Activated T-helper 17 cell treated with anti-CD3 and anti-CD28 coated beads, Interleukin-2, amount 50 U/mL, for 72 hours (primary cell): ENCODE results near the gene SNTG2. TPM values are rescaled to one million over a fixed set of nuclear protein-coding genes. Genes with fewer than 3 reads are reported as not detected.
A peak's percentile ranks its signal among the peaks of the same experiment; 100 is the strongest.
"Not testable (repeated sequence)": the region's sequence is repeated elsewhere in the genome, so short reads cannot be mapped to it uniquely, and the experiment has no call there.

Experiments used
- ATAC-seq: fragments of 150-1000 bp; cut with Tn5 transposase; replicated peaks from 2 replicates; pipeline ENCODE4 v1.10.0; 2021; ENCODE audit warnings: mild to moderate bottlenecking, moderate library complexity
- H3K27ac Mint-ChIP-seq: one replicate; pipeline ENCODE4 v1.8.0; 2022; ENCODE audit warnings: mixed read lengths
- H3K27me3 Mint-ChIP-seq: one replicate; pipeline ENCODE4 v1.8.0; 2022; ENCODE audit warnings: mixed read lengths
- H3K36me3 Mint-ChIP-seq: one replicate; pipeline ENCODE4 v1.8.0; 2022; ENCODE audit warnings: low read depth, mild to moderate bottlenecking, mixed read lengths
- H3K4me1 Mint-ChIP-seq: one replicate; pipeline ENCODE4 v1.8.0; 2022; ENCODE audit warnings: mixed read lengths
- H3K4me3 Mint-ChIP-seq: one replicate; pipeline ENCODE4 v1.8.0; 2022; ENCODE audit warnings: mild to moderate bottlenecking, mixed read lengths
- H3K9me3 Mint-ChIP-seq: one replicate; pipeline ENCODE4 v1.8.0; 2022; ENCODE audit warnings: mixed read lengths
- total RNA-seq, 2 donors: library from RNA; stranded (reverse); gene quantifications; one replicate each; pipeline ENCODE4 v1.2.3, GENCODE V29; 2022

SNTG2 gene
- total RNA-seq, 2 donors from 2014 or later: 0.17 to 0.50 TPM

DNA sequence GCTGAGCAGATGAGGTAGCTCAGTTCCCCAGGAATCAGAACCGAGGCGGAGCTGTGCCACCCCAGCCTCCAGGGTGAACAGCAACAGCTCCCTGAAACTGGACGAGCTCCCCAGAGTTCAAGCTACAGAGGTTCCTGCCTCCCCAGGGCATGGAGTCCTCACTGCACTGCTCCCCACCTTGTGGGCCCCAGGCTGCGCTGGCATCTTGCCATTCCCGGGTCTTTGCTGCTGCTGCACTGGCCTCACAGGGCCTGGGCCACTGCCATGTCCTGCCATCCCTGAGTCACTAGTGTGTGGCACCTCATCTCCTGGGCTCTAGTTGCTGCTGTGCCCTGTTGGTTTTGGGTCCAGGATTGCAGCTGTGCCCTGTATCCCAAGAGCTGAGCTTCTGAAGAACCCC is 166.9 kb downstream of the SNTG2 start:
- H3K9me3 Mint-ChIP-seq: peaks cover 7% of the 10 kb centered on the region
- H3K4me3 Mint-ChIP-seq: no peak overlapping the region
- peaks cover 5% of the 10 kb centered on the region for H3K27me3 Mint-ChIP-seq
- no peaks in the 10 kb centered on the region for H3K36me3 Mint-ChIP-seq
- H3K4me1 Mint-ChIP-seq: peaks cover 11% of the 10 kb centered on the region
- no peak for ATAC-seq
- no peak overlapping the region for H3K27ac Mint-ChIP-seq

DNA sequence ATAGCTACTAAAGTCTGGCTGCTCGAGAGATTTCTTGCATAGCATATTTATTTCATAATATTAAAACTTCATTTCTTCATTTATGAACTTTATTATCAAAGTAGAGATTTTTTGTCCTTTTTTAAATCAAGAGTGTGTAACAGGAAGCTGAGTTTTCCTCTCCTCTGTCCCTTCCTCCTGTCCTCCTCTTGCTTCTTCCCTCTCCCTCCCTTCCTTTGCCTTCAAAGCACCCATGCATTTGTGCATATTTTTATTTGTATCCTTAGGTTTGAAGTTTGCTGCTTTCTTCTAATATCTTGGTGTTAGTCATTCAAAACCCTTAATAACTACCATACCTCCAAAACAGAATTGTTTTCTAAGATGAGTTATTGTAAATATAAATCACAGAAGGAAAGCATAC is 174.6 kb downstream of the SNTG2 start:
- no peaks in the 10 kb centered on the region for H3K9me3 Mint-ChIP-seq
- H3K4me1 Mint-ChIP-seq: peaks cover 4% of the 10 kb centered on the region
- H3K27me3 Mint-ChIP-seq: no peaks in the 10 kb centered on the region
- no peak overlapping the region for H3K27ac Mint-ChIP-seq
- no peak overlapping the region for H3K4me3 Mint-ChIP-seq
- H3K36me3 Mint-ChIP-seq: no peaks in the 10 kb centered on the region
- no peak for ATAC-seq

DNA sequence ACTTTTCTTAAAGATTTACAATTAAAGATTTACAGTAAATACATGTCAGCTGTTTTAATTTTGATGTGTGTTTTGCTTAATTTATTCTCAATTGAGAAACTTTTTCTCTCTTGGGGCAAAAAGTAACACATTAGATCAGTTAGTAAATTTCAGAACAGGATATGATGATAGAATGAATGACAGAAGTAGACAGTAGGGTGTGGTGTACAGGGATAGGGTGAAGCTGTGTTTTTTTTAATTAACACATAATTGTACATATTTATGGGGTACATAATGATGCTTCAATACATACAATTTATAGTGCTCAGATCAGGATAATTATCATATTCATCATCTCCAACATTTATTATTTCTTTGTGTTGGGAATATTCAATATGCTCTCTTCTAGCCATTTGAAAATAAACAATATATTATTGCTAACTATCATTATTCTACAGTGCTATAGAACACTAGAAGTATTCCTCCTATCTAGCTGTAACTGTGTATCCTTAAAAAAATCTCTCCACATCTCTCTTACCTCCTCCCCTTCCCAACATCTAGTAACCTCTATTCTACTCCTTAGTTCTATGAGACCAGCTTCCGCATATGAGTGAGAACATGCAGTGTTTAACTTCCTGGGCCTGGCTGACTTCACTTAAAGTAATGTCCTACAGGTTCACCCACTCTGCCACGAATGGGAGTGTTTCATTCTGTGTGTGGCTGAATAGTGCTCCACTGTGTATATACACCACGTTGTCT is 175.2 kb downstream of the SNTG2 start:
- H3K9me3 Mint-ChIP-seq: no peaks in the 10 kb centered on the region
- H3K27me3 Mint-ChIP-seq: no peaks in the 10 kb centered on the region

DNA sequence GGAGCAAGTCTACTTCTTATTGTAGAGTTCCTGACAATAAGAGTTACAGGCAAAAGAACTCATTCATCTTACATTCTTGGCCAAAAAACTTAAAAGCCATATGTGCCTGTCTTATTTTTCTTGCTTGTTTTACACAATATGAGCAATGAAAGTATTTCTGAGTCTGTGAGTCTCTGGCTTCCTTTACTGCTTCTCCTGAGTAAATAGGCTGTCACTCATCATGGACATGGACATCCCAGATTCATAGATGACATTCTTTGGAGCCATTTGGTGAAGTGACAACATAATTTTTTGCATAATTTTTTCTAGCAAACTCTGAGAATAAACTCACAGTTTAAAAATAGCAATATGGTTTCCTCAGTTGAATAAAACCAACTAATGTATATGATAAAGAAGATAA is 179.3 kb downstream of the SNTG2 start:
- no peak overlapping the region for H3K27ac Mint-ChIP-seq
- no peaks in the 10 kb centered on the region for H3K36me3 Mint-ChIP-seq
- no peak overlapping the region for H3K4me3 Mint-ChIP-seq
- no peak for ATAC-seq
- no peaks in the 10 kb centered on the region for H3K9me3 Mint-ChIP-seq
- H3K27me3 Mint-ChIP-seq: peaks cover 4% of the 10 kb centered on the region
- peaks cover 7% of the 10 kb centered on the region for H3K4me1 Mint-ChIP-seq

More for the DNA sequence above, 175.2 kb downstream of the SNTG2 start:
- Mint-ChIP-seq H3K4me1 (peaks cover 4% of the 10 kb centered on the region), H3K27ac (no peak overlapping the region), H3K4me3 (no peak overlapping the region), H3K36me3 (no peaks in the 10 kb centered on the region)
- ATAC-seq: no peak

DNA sequence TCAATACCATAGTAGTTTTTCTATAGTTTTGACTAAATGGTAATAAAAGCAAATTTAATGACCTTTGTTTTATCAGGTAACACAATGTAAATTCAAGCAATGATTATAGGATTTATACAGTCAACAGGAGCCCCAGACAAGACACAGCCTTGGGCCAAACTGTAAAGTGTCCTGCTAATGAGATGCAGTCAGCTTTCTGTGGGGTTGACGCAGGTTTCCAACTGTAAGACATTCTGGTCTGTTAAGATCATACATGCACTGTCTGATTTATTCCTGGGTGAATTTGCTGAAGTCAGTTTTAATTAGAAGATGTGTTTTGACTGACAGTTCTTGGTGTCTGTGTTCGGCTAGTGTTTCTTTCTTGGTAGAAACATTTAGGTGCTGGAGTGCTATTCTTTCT is 180.3 kb downstream of the SNTG2 start:
- H3K27ac Mint-ChIP-seq: no peak overlapping the region
- H3K4me3 Mint-ChIP-seq: no peak overlapping the region
- no peaks in the 10 kb centered on the region for H3K36me3 Mint-ChIP-seq
- no peak for ATAC-seq
- H3K27me3 Mint-ChIP-seq: peaks cover 4% of the 10 kb centered on the region
- peaks cover 8% of the 10 kb centered on the region for H3K4me1 Mint-ChIP-seq
- H3K9me3 Mint-ChIP-seq: no peaks in the 10 kb centered on the region

DNA sequence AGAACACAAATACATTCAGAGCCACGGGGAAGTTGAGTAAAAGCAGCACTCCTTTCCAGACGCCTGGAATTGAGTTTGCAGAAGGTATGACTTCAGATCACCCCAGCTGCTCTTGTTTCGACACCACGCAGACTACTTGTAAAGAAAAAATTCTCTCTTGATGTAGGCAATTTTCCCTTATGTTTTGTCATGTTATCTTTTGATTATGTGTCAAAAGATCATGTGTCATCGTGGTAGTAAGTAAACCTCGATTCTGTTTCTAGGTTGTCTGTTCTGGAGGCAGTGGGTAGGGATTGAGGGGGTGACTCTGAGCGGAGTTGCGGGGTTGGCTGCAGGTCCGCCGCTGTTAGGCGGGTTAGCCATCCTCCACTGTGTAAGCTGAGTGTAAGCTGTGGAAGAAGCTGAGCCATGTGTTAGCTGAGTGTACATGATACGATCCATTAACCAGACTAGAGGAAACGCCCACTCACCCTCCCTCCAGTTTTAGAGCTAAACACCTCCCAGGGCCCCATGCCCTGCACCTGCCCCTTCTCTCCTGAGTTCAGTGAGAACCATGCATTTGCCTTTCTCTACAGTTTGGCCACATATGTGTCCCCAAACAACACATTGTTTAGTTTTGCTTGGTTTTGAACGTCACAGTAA is 181.8 kb downstream of the SNTG2 start:
- Mint-ChIP-seq H3K9me3 (no peaks in the 10 kb centered on the region), H3K4me1 (peaks cover 21% of the 10 kb centered on the region), H3K36me3 (no peaks in the 10 kb centered on the region), H3K27me3 (peaks cover 4% of the 10 kb centered on the region), H3K27ac (no peak overlapping the region), H3K4me3 (no peak overlapping the region)
- peak; percentile 75 for ATAC-seq

DNA sequence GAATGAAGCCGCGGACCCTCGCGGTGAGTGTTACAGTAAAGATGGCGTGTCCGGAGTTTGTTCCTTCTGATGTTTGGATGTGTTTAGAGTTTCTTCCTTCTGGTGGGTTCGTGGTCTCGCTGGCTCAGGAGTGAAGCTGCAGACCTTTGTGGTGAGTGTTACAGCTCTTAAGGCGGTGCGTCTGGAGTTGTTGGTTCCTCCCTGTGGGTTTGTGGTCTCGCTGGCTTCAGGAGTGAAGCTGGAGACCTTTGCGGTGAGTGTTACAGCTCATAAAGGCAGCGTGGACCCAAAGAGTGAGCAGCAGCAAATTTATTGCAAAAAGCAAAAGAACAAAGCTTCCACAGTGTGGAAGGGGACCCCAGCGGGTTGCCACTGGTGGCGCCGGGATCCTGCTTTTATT is 183.2 kb downstream of the SNTG2 start:
- not testable (repeated sequence) for H3K9me3 Mint-ChIP-seq, H3K27ac Mint-ChIP-seq, ATAC-seq, H3K36me3 Mint-ChIP-seq, H3K27me3 Mint-ChIP-seq
- Mint-ChIP-seq H3K4me3 (peak overlapping the region; percentile 59), H3K4me1 (peaks cover 22% of the 10 kb centered on the region)

DNA sequence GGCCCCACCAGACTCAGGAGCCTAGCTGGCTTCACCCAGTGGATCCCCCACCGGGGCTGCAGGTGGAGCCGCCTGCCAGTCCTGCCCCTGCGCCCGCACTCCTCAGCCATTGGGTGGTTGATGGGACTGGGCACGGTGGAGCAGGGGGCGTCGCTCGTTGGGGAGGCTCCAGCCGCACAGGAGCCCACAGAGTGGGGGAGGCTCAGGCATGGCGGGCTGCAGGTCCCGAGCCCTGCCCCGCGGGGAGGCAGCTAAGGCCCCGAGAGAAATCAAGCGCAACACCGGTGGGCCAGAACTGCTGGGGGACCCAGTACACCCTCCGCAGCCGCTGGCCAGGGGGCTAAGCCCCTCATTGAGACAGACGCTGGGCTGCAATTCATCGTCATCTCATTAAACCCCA is 184.0 kb downstream of the SNTG2 start:
- H3K4me1 Mint-ChIP-seq: peaks cover 22% of the 10 kb centered on the region
- no peaks in the 10 kb centered on the region for H3K9me3 Mint-ChIP-seq
- no peak for ATAC-seq
- no peak overlapping the region for H3K4me3 Mint-ChIP-seq
- H3K27me3 Mint-ChIP-seq: peaks cover 4% of the 10 kb centered on the region
- no peaks in the 10 kb centered on the region for H3K36me3 Mint-ChIP-seq
- H3K27ac Mint-ChIP-seq: no peak overlapping the region

DNA sequence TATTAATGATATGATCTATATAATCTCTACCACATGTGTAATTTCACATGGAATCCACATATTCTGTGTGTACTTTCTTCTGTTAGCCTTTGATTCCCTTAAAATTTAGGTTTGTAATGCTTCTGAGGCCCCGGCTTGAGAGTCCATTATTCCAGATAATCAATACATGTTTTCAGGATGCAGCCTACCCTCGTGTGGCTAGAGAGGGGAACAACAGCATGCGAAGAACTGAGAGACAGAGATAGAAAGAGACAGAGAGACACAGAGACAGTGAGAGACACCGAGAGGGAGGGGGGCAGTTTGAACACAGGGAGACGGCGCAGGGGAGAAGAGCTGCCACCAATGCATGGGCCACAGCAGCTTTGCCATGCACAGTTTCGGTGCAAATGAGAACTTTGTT is 185.4 kb downstream of the SNTG2 start:
- H3K4me1 Mint-ChIP-seq: peaks cover 22% of the 10 kb centered on the region
- no peak overlapping the region for H3K27ac Mint-ChIP-seq
- H3K27me3 Mint-ChIP-seq: peaks cover 4% of the 10 kb centered on the region
- peak overlapping the region; percentile 5 for H3K4me3 Mint-ChIP-seq
- ATAC-seq: no peak
- no peaks in the 10 kb centered on the region for H3K36me3 Mint-ChIP-seq
- H3K9me3 Mint-ChIP-seq: no peaks in the 10 kb centered on the region

DNA sequence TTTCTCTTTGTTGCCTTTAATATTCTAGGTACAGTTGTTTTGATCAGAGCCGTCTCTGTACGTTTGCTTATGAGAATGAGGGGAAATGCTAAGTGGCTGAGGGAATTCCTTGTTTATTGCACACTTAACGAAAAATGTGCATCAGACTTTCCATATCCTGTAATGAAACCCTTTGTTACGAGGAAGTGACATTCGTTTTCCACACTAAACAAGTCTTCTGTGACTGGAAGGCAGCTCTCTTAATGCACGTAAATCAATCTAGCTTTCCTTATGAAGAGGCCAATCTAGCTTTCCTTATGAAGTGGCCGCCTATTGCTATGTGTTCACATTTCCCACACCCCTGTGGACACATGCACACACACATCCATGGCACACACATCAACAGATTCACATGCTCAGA is 186.2 kb downstream of the SNTG2 start:
- H3K4me1 Mint-ChIP-seq: peaks cover 22% of the 10 kb centered on the region
- H3K36me3 Mint-ChIP-seq: no peaks in the 10 kb centered on the region
- H3K27ac Mint-ChIP-seq: no peak overlapping the region
- peak; percentile 66 for ATAC-seq
- peaks cover 4% of the 10 kb centered on the region for H3K27me3 Mint-ChIP-seq
- H3K4me3 Mint-ChIP-seq: peak overlapping the region; percentile 6
- no peaks in the 10 kb centered on the region for H3K9me3 Mint-ChIP-seq

DNA sequence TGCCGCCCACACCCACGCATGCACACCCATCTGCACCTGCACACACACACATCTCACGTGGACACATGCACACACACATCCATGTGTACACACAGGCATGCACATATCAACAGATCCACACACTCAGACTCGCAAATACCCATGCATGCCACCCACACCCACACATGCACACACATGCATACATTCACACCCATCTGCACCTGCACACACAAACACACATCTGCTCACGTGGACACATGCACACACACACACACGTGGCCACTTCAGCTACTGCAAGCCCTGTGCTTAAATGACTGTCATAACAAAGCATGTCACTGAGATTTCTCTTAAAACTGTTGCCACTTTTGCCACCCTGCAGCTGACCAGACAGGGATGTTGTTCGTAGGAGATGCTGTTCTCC is 186.6 kb downstream of the SNTG2 start:
- no peak for ATAC-seq

DNA sequence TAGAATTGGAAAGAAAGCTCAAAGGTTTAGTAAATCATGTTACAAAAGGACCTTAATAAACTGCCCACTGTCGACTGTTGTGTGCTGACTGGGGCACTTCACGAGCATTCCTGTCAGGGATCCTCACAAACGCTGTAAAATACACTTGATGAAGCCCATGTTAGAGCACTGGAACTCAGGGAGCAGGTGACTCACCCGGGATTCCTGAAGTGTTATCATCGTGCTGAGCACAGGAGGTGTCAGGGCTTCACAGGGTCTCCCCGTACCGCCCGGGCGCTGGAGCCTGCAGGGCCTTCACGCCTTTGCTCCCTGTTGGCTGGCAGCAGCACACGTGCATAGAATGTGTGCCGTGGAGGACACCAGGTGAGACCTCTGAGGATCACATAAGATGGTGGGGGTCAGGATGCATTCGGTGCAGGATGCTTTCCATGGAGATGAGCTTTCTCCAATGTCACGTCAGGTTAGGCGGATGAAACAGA is 187.3 kb downstream of the SNTG2 start:
- Mint-ChIP-seq H3K4me1 (peaks cover 22% of the 10 kb centered on the region), H3K27ac (no peak overlapping the region), H3K27me3 (peaks cover 4% of the 10 kb centered on the region), H3K36me3 (no peaks in the 10 kb centered on the region), H3K4me3 (no peak overlapping the region), H3K9me3 (no peaks in the 10 kb centered on the region)
- ATAC-seq: no peak

More for the DNA sequence above, 186.6 kb downstream of the SNTG2 start:
- Mint-ChIP-seq H3K9me3 (no peaks in the 10 kb centered on the region), H3K36me3 (no peaks in the 10 kb centered on the region), H3K4me1 (peaks cover 22% of the 10 kb centered on the region), H3K27ac (no peak overlapping the region), H3K27me3 (peaks cover 4% of the 10 kb centered on the region), H3K4me3 (peak overlapping the region; percentile 6)

DNA sequence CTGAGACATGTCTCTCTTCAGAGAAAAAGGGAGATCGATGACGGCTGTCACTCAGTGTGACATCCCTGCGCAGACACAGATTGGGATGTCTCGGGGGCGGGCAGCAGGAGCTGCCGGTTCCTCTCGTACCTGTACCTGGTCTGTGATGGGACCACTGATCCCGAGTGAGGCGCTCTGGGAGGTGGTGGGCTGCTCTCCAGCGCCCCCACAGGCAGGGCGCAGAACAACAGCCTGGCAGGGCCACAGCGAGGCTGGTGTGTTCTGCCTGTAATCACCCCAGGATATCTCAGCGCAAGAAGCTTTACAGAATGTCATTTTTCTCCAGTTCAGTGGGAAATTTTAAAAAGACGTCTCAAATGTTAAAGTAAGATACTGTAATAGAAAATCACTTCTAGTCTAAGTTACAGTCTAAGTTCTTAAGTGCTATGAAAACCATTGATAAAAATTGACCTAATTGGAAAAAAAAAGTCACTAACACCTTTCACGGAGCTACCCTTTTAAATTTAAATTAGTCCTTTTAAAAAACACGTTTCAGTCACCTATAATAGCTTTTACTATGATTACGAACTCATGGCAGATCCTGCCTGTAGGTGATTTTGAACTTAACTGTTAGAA is 189.8 kb downstream of the SNTG2 start:
- ATAC-seq: peak; percentile 67
- Mint-ChIP-seq H3K27me3 (no peaks in the 10 kb centered on the region), H3K4me1 (peaks cover 15% of the 10 kb centered on the region), H3K27ac (no peak overlapping the region), H3K36me3 (no peaks in the 10 kb centered on the region), H3K9me3 (no peaks in the 10 kb centered on the region), H3K4me3 (no peak overlapping the region)

DNA sequence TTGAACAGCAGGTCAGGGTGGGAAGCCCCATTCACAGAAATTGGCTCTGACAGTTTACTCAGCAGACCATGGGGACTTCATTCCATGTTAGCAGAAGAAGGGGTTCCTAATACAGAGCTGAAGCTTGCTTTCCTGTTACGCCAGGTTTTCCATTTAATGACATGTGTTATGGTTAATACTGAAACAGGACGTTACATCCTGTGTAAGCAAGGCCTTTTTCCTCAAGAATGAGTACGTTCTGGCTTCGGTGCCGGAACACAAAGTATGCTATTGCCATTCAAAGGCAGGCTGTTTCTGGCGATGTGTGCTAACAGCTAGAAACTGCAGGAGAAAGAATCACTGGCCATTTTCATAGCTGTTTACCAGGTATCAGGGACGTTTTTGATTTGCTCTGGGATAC is 190.4 kb downstream of the SNTG2 start:
- Mint-ChIP-seq H3K4me1 (peaks cover 12% of the 10 kb centered on the region), H3K4me3 (no peak overlapping the region), H3K36me3 (no peaks in the 10 kb centered on the region), H3K27ac (no peak overlapping the region), H3K27me3 (no peaks in the 10 kb centered on the region), H3K9me3 (no peaks in the 10 kb centered on the region)
- no peak for ATAC-seq

DNA sequence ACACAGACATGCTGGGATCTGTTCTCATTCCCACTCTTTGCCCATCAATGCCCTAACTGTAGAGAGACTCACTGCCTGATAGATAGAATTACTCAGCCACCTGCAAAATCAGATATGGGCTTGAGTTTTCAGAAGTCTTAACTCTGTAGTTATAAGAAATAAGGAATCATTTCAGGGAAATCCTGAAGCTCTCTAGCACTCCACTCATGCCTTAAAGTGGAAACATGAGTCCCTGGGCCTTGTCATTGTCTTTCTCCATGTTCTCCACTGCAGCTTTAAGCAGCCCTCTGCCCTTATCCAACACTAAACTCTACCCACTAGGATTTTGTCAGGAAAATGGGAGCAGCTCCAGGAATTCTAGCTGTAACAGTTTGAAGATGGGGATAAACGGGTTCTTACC is 192.5 kb downstream of the SNTG2 start:
- Mint-ChIP-seq H3K9me3 (no peaks in the 10 kb centered on the region), H3K36me3 (no peaks in the 10 kb centered on the region), H3K27me3 (no peaks in the 10 kb centered on the region), H3K4me1 (no peaks in the 10 kb centered on the region), H3K4me3 (no peak overlapping the region), H3K27ac (no peak overlapping the region)
- ATAC-seq: no peak
